GM18508 (cell line): ENCODE data around the gene POLR2H.

Experiments used
- ATAC-seq: cut with Tn5 transposase; IDR thresholded peaks from one replicate; pipeline ENCODE4 v1.9.1; 2021; ENCODE audit warnings: moderate number of reproducible peaks; ENCODE audit not compliant: insufficient read depth, unreplicated experiment

POLR2H gene

GRCh38 chr3:184384856-184385422, 23.4 kb downstream of the POLR2H start:
- ATAC-seq: no peak

GRCh38 chr3:184386047-184386806, 24.7 kb downstream of the POLR2H start:
- ATAC-seq: no peak

- ATAC-seq: no peak
These were observed 25.7 kb downstream of the POLR2H start for GRCh38 chr3:184387174-184387714.

- ATAC-seq: no peak
These were observed 26.8 kb downstream of the POLR2H start for GRCh38 chr3:184388164-184388935.

- no peak for ATAC-seq
These were observed 27.4 kb downstream of the POLR2H start for GRCh38 chr3:184388936-184389230.

GRCh38 chr3:184389384-184389783, 27.9 kb downstream of the POLR2H start:
- no peak for ATAC-seq

- no peak for ATAC-seq
These were observed 28.5 kb downstream of the POLR2H start for GRCh38 chr3:184389935-184390528.

GRCh38 chr3:184391266-184391665, 29.8 kb downstream of the POLR2H start:
- ATAC-seq: no peak

- ATAC-seq: no peak
These were observed 33.8 kb downstream of the POLR2H start for GRCh38 chr3:184395320-184395660.

GRCh38 chr3:184399410-184399809, 37.9 kb downstream of the POLR2H start:
- ATAC-seq: no peak

- ATAC-seq: no peak
These were observed 43.8 kb downstream of the POLR2H start for GRCh38 chr3:184405075-184406030.

GRCh38 chr3:184409331-184409926, 47.9 kb downstream of the POLR2H start:
- ATAC-seq: no peak

- no peak for ATAC-seq
These were observed 48.5 kb downstream of the POLR2H start for GRCh38 chr3:184409946-184410500.

- ATAC-seq: no peak
These were observed 53.1 kb downstream of the POLR2H start for GRCh38 chr3:184414418-184415202.

GRCh38 chr3:184415203-184415490, 53.6 kb downstream of the POLR2H start:
- ATAC-seq: no peak

GRCh38 chr3:184417619-184418327, 56.3 kb downstream of the POLR2H start:
- no peak for ATAC-seq
